ENCODE measurements around the gene ANGPTL5.
"Not testable (repeated sequence)": the region's sequence is repeated elsewhere in the genome, so short reads cannot be mapped to it uniquely, and the experiment has no call there.

Gene ANGPTL5

GRCh38 chr11:101881586-101881985 lies 34.7 kb downstream of the ANGPTL5 start:
- ATAC-seq = no peak

- ATAC-seq = no peak
Observed at GRCh38 chr11:101880222-101880621, 36.1 kb downstream of the ANGPTL5 start.

GRCh38 chr11:101872171-101872882 lies 44.0 kb downstream of the ANGPTL5 start:
- no peak for ATAC-seq

GRCh38 chr11:101870510-101870909 lies 45.8 kb downstream of the ANGPTL5 start:
- ATAC-seq = no peak

- ATAC-seq = no peak
Observed at GRCh38 chr11:101867951-101868350, 48.4 kb downstream of the ANGPTL5 start.

GRCh38 chr11:101866619-101867491 lies 49.5 kb downstream of the ANGPTL5 start:
- ATAC-seq = no peak

- ATAC-seq = no peak
Observed at GRCh38 chr11:101864098-101864497, 52.2 kb downstream of the ANGPTL5 start.

GRCh38 chr11:101863361-101863760 lies 53.0 kb downstream of the ANGPTL5 start:
- no peak for ATAC-seq

GRCh38 chr11:101862391-101863233 lies 53.7 kb downstream of the ANGPTL5 start:
- no peak for ATAC-seq

GRCh38 chr11:101860696-101861427 lies 55.5 kb downstream of the ANGPTL5 start:
- peak; percentile 49 to 58 for ATAC-seq

- not testable (repeated sequence) for ATAC-seq
Observed at GRCh38 chr11:101852260-101852659, 64.1 kb downstream of the ANGPTL5 start.

- no peak for ATAC-seq
Observed at GRCh38 chr11:101848262-101848661, 68.1 kb downstream of the ANGPTL5 start.

- no peak for ATAC-seq
Observed at GRCh38 chr11:101844608-101845007, 71.7 kb downstream of the ANGPTL5 start.

- ATAC-seq = no peak
Observed at GRCh38 chr11:101840704-101841103, 75.6 kb downstream of the ANGPTL5 start.
